C4-2B (cell line): ENCODE data around the gene GATA2.

Experiments
- H3K27ac ChIP-seq: fragments of 450-650 bp; 2 replicates; pipeline ENCODE4 v1.5.1; 2017
- ZFX ChIP-seq: fragments of 450-650 bp; IDR thresholded peaks from 2 replicates; pipeline ENCODE4 v1.6.1; 2017
- TF ChIP-seq, protein P1 (sequence below): fragments of 450-650 bp; conservative IDR thresholded peaks from 2 replicates; pipeline ENCODE4 v1.5.1; 2017; ENCODE audit warnings: mild to moderate bottlenecking

GATA2 gene

DNA sequence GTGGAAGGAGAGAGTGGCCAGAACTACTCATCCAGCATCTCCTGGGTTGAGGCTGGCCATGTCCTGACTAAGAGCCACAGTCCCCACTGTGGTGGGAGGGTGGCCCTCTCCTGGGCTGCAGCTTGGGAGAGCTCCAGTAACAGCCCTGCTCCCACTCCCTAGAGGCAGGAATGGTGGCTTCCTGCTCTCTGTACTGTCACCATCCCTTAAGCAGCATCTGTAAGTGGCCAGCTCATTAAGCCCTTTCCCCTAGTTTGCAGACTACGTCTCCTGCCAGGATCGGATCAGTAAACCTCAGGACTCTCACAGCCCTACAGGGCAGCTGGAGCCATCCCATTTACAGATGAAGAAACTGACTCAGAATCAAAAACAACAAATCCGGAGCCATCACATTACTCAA is 56.8 kb downstream of the GATA2 start:
- peak overlapping the region; percentile 71 for H3K27ac ChIP-seq
- TF ChIP-seq, protein P1, sequence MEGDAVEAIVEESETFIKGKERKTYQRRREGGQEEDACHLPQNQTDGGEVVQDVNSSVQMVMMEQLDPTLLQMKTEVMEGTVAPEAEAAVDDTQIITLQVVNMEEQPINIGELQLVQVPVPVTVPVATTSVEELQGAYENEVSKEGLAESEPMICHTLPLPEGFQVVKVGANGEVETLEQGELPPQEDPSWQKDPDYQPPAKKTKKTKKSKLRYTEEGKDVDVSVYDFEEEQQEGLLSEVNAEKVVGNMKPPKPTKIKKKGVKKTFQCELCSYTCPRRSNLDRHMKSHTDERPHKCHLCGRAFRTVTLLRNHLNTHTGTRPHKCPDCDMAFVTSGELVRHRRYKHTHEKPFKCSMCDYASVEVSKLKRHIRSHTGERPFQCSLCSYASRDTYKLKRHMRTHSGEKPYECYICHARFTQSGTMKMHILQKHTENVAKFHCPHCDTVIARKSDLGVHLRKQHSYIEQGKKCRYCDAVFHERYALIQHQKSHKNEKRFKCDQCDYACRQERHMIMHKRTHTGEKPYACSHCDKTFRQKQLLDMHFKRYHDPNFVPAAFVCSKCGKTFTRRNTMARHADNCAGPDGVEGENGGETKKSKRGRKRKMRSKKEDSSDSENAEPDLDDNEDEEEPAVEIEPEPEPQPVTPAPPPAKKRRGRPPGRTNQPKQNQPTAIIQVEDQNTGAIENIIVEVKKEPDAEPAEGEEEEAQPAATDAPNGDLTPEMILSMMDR: no peak
- TF ChIP-seq ZFX: no peak

DNA sequence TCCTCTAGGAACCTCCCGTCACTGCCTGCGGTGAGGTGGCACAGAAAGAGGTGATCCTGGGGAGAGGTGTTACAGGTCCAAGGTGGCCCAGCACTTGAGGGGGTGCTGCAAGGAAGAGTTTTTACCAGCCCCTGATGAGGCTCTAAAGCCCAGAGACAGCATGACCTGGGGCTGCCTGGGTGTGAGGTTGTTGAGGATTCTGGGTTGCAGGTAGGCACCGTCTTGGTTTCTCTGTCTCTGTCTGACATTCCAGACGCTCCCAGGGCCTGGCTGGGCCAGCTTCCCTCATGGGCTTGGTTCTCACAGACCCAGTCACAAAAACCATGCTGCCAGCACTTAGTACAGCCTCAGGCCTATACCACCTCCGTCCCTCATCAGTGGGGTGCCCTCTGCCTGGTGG is 57.4 kb downstream of the GATA2 start:
- no peak for TF ChIP-seq ZFX
- TF ChIP-seq, protein P1: no peak
- peak overlapping the region; percentile 71 for H3K27ac ChIP-seq

DNA sequence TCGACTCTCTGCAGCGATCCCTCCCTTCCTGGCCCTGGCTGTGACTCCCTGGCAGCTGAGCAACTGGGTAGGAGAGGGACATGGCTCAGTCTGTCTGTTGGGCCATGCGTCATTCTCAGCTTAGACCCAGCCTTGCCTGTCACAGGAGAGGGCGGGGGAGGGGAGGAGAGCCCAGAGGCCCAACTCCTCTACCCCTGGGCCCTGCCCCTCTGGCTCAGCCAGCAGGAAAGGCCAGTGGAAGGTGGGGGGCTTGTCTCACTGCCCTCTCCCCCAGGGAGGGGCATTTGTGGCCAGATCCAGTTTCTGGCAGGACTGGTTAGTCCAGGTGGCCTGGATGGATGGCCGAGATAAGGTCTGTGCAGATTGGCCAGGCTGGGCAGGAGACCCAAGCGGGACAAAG is 57.9 kb downstream of the GATA2 start:
- peak overlapping the region; percentile 71 for H3K27ac ChIP-seq

DNA sequence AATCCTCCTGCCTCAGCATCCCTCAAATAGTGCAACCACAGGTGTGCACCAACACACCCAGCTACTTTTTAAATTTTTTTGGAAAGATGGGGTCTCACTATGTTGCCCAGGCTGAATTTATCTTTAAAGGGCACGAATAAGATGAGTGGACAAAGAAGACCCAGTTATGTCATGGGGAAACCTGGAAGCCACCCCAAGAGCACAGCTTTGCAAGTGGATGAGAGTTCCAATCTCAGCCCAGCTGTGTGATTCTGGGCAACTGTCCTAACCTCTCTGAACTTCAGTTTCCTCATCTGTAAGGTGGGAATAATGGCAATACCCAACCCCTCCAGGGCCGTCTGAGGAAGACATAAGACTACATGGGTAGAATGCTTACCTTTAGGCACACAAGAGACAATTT is 58.5 kb downstream of the GATA2 start:
- H3K27ac ChIP-seq: peak overlapping the region; percentile 71
- TF ChIP-seq, protein P1: no peak
- no peak for TF ChIP-seq ZFX

More for the DNA sequence above, 57.9 kb downstream of the GATA2 start:
- TF ChIP-seq, protein P1: no peak
- no peak for TF ChIP-seq ZFX

DNA sequence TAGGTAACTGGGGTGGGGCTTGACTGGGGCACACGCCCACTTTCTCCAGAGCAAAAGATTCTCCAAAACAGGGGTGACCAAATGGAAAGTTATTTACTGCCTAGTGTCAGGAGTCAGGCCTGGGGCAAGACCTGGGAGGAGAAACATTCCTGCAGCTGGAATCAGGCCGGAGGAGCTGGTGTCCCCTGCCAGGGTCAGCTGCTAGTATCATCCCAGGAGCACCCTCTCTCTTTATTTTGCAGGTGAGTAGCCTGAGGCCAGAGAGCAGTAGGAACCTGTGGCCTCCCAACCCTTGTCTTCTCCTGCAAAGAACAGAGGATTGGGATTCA is 59.2 kb downstream of the GATA2 start:
- TF ChIP-seq, protein P1: no peak
- no peak for TF ChIP-seq ZFX
- peak overlapping the region; percentile 16 for H3K27ac ChIP-seq

DNA sequence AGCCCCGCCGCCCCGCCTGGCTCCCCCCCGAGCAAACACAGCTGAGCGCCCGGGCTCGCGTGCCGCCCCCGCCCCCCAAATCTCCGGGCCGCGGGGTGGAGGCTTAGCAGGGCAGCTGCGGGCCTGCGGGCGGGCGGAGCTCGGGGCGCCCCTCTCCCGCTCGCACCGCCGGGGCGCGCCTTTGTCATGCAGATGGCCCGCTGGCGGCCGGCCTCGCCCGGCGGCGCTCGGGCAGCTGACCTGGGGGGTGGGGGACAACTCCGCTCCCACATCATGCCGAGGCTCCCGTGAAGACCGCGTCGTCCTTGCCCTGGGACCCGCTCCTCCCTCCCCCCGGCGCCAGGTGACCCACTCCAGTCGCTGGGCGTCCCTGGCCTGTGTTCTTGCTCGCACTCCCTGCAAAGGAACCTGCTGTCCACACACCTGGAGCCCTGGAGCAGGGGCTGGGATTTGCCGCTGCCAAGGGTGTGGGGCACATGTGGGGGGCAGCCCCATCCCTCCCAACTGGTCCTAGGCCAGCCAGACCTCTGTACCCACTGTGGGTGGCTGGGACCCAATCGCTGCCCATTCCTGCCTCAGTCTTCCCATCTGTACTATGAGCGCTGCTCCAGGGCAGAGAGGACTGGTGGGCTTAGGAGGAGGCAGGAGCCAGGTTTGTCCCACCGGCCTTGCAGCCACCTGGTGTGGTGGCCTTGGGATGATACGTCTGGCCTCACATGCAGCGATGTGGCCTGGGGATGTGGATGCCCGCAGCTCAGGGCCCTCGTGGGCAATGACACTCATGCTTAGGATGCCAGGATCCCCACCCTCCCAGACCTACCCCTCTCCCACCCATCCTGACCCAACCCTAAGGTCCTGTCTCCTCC is 59.8 kb downstream of the GATA2 start:
- peak overlapping the region; percentile 16 for H3K27ac ChIP-seq
- TF ChIP-seq, protein P1: no peak
- TF ChIP-seq ZFX: no peak

DNA sequence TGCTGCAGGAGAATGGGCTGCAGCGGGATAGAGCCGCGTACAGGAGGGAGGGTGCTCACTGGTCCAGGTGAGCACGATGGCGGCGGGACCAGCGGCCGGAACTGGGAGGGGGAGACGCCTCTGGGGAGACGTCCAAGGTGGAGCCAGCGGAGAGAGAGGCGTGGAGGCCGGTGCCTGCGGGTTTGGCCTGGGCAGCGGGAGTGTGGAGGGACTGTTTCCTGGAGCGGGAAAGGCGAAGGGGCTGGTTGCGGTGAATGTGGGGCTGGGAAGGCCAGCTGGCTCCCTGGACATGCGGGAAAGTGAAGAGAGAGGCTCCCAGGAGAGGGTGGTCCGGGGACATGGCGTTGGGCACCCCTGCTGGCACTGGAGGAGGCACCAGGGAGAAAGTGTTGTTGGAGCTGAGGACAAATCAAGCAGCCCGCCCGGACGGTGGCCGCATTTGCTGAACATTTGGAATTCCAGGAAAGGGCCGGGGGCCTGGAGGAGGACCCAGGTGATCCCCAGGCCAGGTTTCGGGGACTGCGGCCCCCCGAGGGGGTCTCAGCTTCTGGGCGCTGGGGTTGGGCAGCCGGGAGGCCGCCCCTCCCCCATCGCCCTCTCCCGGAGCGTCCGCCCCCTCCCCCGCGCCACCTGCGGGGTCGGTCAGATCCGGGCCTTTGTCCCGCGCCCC is 60.6 kb downstream of the GATA2 start:
- TF ChIP-seq, protein P1: no peak
- no peak for TF ChIP-seq ZFX
- H3K27ac ChIP-seq: no peak overlapping the region
